HG03039 (cell line): ENCODE results near the gene CST11.

Experiments used
- ATAC-seq: cut with Tn5 transposase; IDR thresholded peaks from one replicate; pipeline ENCODE4 v1.9.1; 2021; ENCODE audit warnings: mild to moderate bottlenecking, moderate library complexity; ENCODE audit not compliant: unreplicated experiment

Gene CST11

DNA sequence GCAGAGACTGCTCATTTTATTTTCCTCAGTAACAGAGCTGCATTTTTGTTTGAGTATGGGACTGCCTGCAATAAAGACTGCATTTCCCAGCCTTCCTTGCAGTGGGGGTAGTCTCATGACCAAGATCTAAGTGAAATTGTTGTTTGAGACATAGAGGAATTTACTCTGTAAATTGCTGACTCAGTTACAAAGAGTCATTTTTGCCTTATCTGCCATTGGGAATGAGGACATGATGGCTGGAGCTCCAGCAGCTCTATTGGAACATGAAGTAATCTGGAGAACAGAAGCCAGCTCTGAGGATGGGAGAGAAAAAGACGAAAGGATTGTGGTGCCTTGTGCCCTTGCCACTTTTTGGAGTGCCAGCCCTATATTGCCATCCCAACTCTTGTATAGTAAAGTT, 2.1 kb upstream of the CST11 start:
- no peak for ATAC-seq

DNA sequence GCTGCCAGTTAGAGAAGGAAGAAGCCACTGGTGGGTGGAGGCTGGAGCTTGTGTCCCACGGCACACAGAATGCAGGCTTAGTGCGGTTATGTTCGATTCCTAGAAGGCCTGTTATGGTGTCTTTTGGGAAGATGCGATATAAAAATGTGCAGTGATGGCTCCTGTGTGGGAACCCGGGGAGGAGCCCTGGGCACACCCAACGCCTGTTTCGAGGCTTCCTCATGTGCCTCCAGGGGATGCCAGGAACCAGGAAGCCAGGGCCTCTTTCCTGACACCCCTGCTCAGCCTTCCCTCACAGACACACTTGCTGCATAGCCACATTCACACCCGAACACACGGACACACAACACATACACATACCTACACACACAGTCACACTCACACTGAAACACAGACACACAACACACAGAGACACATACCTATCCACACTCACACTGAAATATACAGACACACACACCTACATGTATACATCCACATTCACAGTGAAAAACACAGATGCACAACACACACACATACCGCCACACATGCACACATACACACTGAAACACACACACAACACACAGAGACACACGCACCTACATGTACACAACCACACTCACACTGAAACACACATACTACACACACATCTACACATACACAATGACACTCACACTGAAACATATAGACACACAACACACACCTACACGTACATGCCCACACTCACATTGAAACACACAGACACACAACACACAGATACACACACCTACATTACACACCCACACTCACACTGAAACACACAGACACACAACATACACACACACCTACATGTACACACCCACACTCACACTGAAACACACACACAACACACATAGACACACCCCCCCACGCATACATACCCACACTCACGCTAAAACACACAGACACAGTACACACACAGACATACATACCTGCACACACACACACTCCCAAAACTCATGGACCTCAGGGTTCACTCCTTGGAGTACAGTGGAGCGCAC, 1.2 kb upstream of the CST11 start:
- no peak for ATAC-seq

DNA sequence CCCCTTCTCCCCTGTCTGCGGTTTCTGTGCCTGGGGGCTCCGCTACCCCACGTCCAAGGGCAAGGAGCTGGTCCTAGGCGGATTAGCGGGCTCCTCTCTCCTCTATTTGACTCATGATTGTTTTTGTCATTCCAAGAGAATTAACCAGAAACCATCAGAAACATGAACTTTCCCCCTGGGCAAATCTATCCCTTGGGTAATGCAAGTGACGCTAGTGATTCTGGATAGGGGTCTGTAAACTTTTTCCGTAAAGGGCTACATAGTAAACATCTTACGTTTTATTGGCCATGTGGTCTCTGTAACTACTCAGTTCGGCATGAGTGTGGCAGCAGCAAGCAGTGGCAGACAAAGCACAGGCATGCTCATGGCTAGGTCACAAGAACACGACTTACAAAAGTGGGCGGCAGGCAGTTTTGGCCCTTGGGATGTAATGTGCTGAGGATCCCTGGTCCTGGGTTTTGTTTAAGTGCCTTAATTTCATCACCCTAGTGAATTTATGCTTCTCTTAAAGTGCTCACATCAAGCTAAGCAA, 654 bp downstream of the CST11 start:
- no peak for ATAC-seq

DNA sequence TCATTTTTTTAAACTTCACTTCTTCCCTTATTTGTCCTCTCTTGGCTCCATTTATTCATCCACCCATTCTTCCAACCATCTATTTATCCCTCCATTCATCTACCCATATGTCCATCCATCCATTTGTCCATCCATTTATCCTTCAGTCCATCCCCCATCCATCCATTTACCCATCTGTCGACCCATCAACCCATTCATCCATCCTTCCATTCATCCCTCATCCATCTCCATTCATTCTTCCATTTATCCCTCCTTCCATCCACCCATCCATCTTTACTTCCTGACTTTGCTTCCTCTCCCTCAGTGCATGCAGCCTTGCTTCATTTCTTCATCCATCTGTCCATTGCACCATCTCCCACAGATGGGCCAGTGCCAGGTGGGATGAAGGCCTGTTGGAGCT, 1.8 kb downstream of the CST11 start:
- ATAC-seq: no peak

GRCh38 chr20:23449421-23449820, 3.3 kb downstream of the CST11 start:
- ATAC-seq: no peak

- no peak for ATAC-seq
These were observed 4.5 kb downstream of the CST11 start for GRCh38 chr20:23448167-23448566.

DNA sequence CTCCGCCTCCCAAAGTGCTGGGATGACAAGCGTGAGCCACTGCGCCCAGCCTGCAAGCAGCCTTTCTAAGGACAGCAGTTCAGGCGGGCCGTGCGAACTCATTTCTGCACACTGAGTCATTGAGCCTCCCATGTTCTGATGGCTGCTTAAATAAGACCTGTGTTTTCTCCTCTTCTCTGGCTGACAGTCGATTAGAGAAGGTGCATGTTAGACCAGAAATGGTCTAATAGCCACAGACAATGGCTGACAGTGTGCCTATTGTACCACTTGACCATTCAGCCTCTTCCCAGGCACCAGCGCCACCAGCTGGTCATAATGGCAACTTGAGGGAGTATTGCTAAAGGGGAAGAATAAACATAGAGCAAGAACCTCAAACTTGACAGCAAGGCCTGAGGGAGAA, 6.2 kb downstream of the CST11 start:
- no peak for ATAC-seq

DNA sequence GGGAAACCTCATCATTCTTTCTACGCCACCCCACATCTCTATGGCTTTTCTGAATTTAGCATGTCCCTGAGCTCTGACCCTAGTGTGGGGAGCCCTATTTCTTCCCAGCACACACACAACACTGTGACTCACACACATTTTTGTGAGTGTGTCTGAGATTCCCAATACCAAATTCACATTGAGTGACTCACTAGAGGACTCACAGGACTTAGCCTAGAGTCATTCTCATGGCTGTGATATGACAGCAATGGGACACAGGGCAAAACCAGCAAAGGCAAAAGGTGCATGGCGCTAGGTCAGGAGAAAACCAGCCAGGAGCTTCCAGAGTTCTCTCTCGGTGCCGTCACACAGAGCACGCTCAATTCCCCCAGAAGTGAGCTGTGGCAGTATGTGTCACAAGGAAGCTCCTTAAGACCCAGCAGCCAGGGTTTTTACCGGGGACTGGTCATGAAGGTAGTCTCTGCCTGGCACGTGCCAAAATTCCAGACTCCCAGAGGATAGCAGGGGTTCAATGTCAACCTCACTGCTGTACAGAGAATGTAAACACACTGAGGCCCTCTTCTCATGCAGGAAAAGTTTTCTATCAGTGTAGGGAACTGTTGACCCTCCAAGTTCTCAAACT, 7.0 kb downstream of the CST11 start:
- no peak for ATAC-seq

DNA sequence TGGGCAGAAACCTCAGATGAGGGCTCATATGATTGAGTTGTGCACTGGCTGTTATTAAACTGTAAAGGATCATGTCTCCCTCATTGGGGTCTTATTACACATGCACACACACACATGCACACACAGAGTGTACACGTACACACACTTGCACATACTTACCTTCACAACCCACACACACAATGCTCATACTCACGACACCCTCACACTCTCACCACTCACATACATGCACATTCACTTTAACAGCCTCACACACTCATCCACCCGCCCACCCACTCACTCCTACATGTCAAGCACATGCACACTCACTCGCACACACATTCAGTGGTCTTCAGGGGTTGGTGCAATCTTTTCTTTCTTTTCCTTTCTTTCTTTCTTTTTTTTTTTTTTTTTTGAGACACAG, 7.8 kb downstream of the CST11 start:
- no peak for ATAC-seq

DNA sequence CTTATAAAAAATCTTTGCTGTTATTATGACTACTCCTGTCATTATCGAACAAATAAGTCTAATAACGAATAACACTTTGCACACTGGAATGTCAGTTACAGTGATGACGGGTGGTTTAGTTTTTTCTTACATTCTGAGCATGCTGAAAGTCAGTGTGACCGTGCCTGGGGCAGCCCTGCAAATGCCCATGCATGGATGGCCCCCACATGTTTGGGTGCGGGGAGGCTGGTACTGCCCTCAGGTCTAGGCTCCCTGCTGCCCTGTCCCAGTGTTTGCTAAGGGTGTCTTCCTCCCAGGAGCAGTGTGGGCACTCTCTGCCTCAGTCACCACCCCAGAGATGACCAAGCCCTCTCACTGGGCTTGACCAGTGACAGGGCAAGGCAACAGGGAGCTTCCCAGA, 10.2 kb downstream of the CST11 start:
- no peak for ATAC-seq

GRCh38 chr20:23441850-23442313, 10.8 kb downstream of the CST11 start:
- ATAC-seq: peak; percentile 46

DNA sequence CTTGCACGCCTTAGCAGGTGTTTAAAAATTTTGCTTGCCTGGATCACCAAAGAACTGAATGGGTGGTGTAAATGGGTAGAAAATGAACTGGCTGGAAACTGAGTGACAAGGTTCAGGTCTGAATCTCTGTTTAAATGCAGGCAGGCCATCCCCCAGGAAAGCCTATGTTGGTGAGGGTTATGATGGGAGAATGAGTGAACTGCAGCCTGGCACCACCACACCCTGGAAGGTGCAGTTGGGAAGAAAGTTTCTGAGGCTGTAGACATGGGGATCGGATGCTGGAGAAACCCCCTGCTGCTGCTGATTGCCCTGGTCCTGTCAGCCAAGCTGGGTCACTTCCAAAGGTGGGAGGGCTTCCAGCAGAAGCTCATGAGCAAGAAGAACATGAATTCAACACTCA, 12.7 kb downstream of the CST11 start:
- ATAC-seq: no peak

GRCh38 chr20:23438661-23439060, 14.0 kb downstream of the CST11 start:
- no peak for ATAC-seq

DNA sequence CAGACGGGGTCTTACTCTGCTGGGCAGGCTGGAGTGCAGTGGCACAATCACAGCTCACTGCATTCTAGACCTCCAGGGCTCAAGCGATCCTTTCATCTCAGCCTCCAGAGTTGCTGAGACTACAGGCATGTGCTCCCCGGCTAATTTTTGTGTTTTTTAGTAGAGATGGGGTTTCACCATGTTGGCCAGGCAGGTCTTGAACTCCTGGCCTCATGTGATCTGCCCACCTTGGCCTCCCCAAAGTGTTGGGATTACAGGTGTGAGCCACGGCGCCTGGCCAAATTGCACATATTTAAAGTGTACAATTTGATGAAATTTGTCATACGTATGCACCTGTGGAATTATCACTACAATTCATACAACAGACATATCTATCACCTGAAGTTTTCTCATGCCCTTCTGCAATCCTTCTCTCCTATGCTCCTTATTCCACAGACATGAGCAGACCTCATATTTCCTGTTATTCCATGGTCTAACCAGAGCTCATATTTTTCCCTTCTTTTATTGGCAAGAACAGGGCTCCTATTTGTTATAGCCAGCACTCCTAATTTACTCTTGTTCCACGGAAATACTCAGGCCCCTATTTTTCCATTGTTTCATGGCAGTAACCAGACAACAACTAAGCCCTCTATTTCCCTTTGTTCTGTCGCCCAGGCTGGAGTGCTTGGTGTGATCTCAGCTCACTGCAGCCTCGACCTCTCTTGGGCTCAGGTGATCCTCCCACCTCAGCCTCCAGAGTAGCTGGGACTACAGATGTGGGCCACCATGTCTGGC, 15.4 kb downstream of the CST11 start:
- ATAC-seq: no peak

DNA sequence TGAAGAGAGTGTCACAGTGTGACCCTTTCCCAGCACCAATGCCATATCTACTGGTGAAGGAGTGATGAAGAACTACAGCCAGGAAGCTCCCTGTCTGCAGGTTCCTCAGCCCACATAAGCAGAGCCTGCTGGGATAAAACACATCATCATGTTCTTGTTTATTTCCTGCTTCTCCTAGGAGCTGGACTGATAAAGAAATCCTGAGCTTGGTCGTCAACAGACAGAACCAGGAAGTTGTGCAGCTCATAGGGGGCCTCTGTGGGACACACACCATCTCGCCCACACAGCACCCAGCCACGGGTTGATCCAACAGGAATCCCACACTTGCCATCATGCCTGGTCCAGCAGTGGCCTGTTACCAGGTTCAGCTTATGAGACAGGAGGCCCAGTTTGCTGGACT, 16.0 kb downstream of the CST11 start:
- ATAC-seq: no peak

DNA sequence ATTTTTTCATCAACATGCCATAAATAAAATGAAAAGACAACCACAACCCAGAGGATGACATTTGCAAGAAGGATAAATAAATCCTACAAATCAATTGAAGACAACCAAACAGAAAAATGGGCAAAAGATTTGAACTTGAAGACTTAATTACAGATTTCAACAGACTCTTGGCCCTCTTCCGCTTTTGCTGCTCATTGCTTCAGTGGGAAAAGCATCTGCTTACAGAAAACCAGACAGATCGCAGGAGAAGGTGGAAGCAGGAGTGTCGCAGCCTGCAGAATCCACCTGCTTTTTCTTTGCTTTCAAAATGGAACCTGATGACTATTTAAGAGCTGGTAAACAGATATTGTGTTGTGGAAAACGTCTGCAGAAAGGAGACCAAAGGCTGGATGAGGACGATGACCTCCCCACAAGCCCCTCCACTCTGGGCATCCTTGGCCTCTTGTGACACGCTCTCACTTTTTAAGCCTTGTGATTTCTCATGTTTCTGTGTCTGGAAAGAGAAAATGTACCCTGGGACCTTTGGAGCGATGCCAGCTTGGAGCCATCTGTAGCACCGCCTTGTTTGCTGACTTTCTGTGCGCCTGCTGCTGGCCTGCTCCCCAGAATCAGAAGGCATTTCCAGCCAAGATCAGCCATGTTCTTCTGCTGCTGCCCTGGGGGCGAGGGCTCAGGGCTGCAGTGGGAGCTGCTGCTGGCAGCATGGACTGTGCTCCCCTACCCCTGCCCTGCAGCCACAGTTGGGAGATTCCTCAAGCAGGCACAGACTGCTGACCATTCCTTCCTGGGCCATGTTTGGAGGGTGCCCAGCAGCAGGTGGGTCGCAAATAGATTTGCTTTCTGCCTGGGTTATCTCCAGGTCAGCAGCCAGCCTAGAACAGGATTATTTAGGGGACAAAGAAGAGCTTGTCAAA, 16.8 kb downstream of the CST11 start:
- ATAC-seq: no peak

- ATAC-seq: no peak
These were observed 18.0 kb downstream of the CST11 start for GRCh38 chr20:23434521-23435313.

DNA sequence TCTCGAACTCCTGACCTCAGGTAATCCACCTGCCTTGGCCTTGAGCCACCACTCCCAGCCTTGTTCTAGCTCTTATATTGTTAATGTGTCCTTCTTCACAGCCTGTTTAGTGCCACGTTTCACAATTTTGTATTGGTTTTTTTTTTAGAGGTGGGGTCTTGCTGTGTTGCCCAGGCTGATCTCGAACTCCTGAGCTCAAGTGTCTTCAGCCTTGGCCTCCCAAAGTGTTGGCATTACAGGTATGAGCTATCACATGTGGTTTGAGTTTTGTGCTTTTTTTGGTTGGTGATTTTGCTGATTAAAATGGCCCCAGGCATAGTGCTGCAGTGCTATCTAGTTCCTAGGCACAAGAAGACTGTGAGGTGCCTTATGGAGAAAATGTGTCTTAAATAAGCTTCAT, 19.0 kb downstream of the CST11 start:
- ATAC-seq: no peak

DNA sequence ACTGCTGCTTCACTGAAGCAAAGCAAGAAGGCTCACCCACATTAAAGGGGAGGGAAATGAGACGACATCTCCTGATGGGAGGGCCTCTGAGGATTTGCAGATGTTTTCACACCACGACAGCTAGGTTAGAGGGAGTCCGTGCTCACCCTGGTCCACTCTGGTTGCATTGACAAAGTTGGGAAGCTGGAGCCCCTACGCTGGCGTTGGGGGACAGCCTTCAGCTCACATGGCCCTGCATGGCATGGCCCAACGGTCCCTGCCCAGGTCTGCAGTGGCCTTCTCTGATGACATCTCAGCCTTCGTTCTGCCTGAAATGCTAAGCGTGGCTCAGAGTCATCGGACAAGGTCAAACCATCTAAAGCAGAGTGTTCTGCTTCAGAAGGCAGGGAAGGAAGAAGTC, 27.5 kb downstream of the CST11 start:
- no peak for ATAC-seq
